Measurements from ENCODE around the gene ULK3. TPM values are rescaled to one million over a fixed set of nuclear protein-coding genes. Genes with fewer than 3 reads are reported as not detected.

Gene ULK3
- total RNA-seq, 1 donor from 2014 or later = 37.3 TPM

GRCh38 chr15:74840851-74841775, 1.8 kb downstream of the ULK3 start:
- Mint-ChIP-seq H3K9me3 (ENCODE audit: low read depth) (no peaks in the 10 kb centered on the region), H3K27ac (no peak overlapping the region), H3K4me3 (ENCODE audit: low read depth) (peak overlapping the region; percentile 28), H3K36me3 (ENCODE audit: insufficient read depth) (no peaks in the 10 kb centered on the region), H3K4me1 (ENCODE audit: low read depth) (peaks cover 10% of the 10 kb centered on the region), H3K27me3 (no peaks in the 10 kb centered on the region)
- TF ChIP-seq CTCF (IDR thresholded peaks at IDR 0.05; ENCODE audit: unreplicated experiment) = no peak
- DNase-seq (ENCODE audit: low spot score, unreplicated experiment) = no peak

GRCh38 chr15:74839526-74840395, 3.2 kb downstream of the ULK3 start:
- H3K36me3 Mint-ChIP-seq (ENCODE audit: insufficient read depth) = peaks cover 2% of the 10 kb centered on the region
- no peak for DNase-seq (ENCODE audit: low spot score, unreplicated experiment)
- H3K27ac Mint-ChIP-seq = no peak overlapping the region
- H3K27me3 Mint-ChIP-seq = no peaks in the 10 kb centered on the region
- no peaks in the 10 kb centered on the region for H3K9me3 Mint-ChIP-seq (ENCODE audit: low read depth)
- no peak for TF ChIP-seq CTCF (IDR thresholded peaks at IDR 0.05; ENCODE audit: unreplicated experiment)
- H3K4me1 Mint-ChIP-seq (ENCODE audit: low read depth) = peaks cover 10% of the 10 kb centered on the region
- no peak overlapping the region for H3K4me3 Mint-ChIP-seq (ENCODE audit: low read depth)

GRCh38 chr15:74838746-74839525, 4.0 kb downstream of the ULK3 start:
- no peaks in the 10 kb centered on the region for H3K9me3 Mint-ChIP-seq (ENCODE audit: low read depth)
- DNase-seq (ENCODE audit: low spot score, unreplicated experiment) = no peak
- H3K4me3 Mint-ChIP-seq (ENCODE audit: low read depth) = no peak overlapping the region
- no peak overlapping the region for H3K27ac Mint-ChIP-seq
- peaks cover 10% of the 10 kb centered on the region for H3K4me1 Mint-ChIP-seq (ENCODE audit: low read depth)
- no peak for TF ChIP-seq CTCF (IDR thresholded peaks at IDR 0.05; ENCODE audit: unreplicated experiment)
- H3K27me3 Mint-ChIP-seq = no peaks in the 10 kb centered on the region
- H3K36me3 Mint-ChIP-seq (ENCODE audit: insufficient read depth) = peaks cover 2% of the 10 kb centered on the region

- H3K4me3 Mint-ChIP-seq (ENCODE audit: low read depth) = no peak overlapping the region
- no peak for DNase-seq (ENCODE audit: low spot score, unreplicated experiment)
- no peak for TF ChIP-seq CTCF (IDR thresholded peaks at IDR 0.05; ENCODE audit: unreplicated experiment)
- H3K27me3 Mint-ChIP-seq = no peaks in the 10 kb centered on the region
- H3K36me3 Mint-ChIP-seq (ENCODE audit: insufficient read depth) = peaks cover 2% of the 10 kb centered on the region
- no peak overlapping the region for H3K27ac Mint-ChIP-seq
- no peaks in the 10 kb centered on the region for H3K9me3 Mint-ChIP-seq (ENCODE audit: low read depth)
- peaks cover 8% of the 10 kb centered on the region for H3K4me1 Mint-ChIP-seq (ENCODE audit: low read depth)
Observed at GRCh38 chr15:74838137-74838516, 4.8 kb downstream of the ULK3 start.
